ENCODE data around the gene SPATA21.

Gene SPATA21

DNA sequence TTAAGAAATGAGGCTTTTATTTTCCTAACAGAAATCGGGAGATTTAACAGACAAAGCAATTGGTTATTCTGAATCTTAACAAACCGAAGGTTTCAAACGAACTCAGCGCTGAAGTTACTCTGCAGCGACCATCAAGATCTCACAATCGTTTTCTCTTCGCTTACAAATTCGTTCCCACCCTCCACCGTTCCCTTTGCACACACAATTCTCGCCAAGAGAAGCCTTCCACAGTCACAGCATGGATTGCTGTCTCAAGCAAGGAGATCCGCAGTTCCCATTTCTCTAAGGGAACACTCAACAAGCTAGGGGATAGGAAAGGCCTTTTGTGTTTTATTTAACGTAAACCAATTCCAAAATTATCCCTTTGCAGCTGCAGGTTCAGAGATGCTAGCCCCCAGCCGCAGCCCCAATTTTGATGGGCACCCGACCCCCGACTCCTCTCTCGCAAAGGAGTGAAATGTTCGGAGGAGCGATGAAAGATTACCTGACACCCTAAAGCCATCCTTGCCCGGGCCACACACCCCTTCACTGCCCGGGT lies 85.7 kb downstream of the SPATA21 start:
- peak in 8 of 56 donors; percentile 1 to 38 (median 11) for DNase-seq

DNA sequence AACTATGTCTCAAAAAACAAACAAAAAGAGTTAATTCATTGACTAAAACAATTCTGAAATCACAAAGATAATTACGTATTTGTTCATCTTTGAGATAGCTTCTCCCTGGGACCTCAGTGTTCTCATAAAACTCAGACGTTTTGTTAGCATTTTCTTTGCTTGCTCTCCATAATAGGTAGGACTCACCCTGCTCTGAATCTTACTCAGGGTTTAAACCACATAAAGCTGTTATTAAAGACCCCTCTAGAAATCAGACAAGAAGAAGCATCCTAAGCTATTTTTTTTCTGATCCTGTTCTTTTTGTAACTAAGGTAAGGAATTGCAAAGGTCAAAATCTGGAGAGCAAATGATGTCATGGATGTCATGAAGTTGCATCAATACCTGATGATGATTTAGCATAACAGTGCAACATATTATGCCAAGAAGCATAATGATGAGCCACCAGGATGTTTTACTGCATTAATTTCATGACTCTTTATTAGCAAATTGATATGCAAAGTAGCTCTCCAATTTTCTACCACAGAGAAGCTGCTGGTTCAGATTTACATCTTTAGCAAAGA lies 87.3 kb downstream of the SPATA21 start:
- DNase-seq: no peak
